ENCODE results near the gene TRIM56. TPM values are rescaled to one million over a fixed set of nuclear protein-coding genes. Genes with fewer than 3 reads are reported as not detected.
"Not testable (repeated sequence)": the region's sequence is repeated elsewhere in the genome, so short reads cannot be mapped to it uniquely, and the experiment has no call there.

Gene TRIM56
- total RNA-seq, 2 experiments from 2014 or later: 35.1 to 35.3 TPM

- no peak for DNase-seq
- H3K36me3 Mint-ChIP-seq: no peaks in the 10 kb centered on the region
- no peak overlapping the region for H3K27ac Mint-ChIP-seq
- peaks cover 59% of the 10 kb centered on the region for H3K27me3 Mint-ChIP-seq
- no peak overlapping the region for H3K4me3 Mint-ChIP-seq
- H3K4me1 Mint-ChIP-seq: peaks cover 35% of the 10 kb centered on the region
- no peaks in the 10 kb centered on the region for H3K9me3 Mint-ChIP-seq
These were observed 44.4 kb downstream of the TRIM56 start for GRCh38 chr7:101129603-101130117.

- not testable (repeated sequence) for DNase-seq, H3K27ac Mint-ChIP-seq, H3K4me3 Mint-ChIP-seq, H3K9me3 Mint-ChIP-seq, H3K36me3 Mint-ChIP-seq
- peaks cover 29% of the 10 kb centered on the region for H3K27me3 Mint-ChIP-seq
- peaks cover 35% of the 10 kb centered on the region for H3K4me1 Mint-ChIP-seq
These were observed 47.6 kb downstream of the TRIM56 start for GRCh38 chr7:101132626-101133600.

- H3K4me1 Mint-ChIP-seq: peaks cover 38% of the 10 kb centered on the region
- no peak overlapping the region for H3K27ac Mint-ChIP-seq
- DNase-seq: no peak
- H3K9me3 Mint-ChIP-seq: no peaks in the 10 kb centered on the region
- H3K27me3 Mint-ChIP-seq: peaks cover 20% of the 10 kb centered on the region
- H3K36me3 Mint-ChIP-seq: no peaks in the 10 kb centered on the region
- H3K4me3 Mint-ChIP-seq: no peak overlapping the region
These were observed 48.5 kb downstream of the TRIM56 start for GRCh38 chr7:101133621-101134398.

- Mint-ChIP-seq H3K27me3 (peaks cover 17% of the 10 kb centered on the region), H3K4me1 (peaks cover 40% of the 10 kb centered on the region), H3K36me3 (no peaks in the 10 kb centered on the region), H3K9me3 (no peaks in the 10 kb centered on the region), H3K4me3 (no peak overlapping the region), H3K27ac (no peak overlapping the region)
- no peak for DNase-seq
These were observed 49.2 kb downstream of the TRIM56 start for GRCh38 chr7:101134399-101134980.

- H3K36me3 Mint-ChIP-seq: no peaks in the 10 kb centered on the region
- no peaks in the 10 kb centered on the region for H3K9me3 Mint-ChIP-seq
- DNase-seq: no peak
- H3K4me3 Mint-ChIP-seq: no peak overlapping the region
- peak overlapping the region; percentile 87 for H3K27ac Mint-ChIP-seq
- peaks cover under 1% of the 10 kb centered on the region for H3K27me3 Mint-ChIP-seq
- H3K4me1 Mint-ChIP-seq: peaks cover 59% of the 10 kb centered on the region
These were observed 52.5 kb downstream of the TRIM56 start for GRCh38 chr7:101137651-101138212.

- peak overlapping the region; percentile 87 for H3K27ac Mint-ChIP-seq
These were observed 53.1 kb downstream of the TRIM56 start for GRCh38 chr7:101138213-101138870.

GRCh38 chr7:101140339-101140699 lies 55.0 kb downstream of the TRIM56 start:
- H3K36me3 Mint-ChIP-seq: no peaks in the 10 kb centered on the region
- H3K9me3 Mint-ChIP-seq: no peaks in the 10 kb centered on the region
- no peak overlapping the region for H3K4me3 Mint-ChIP-seq
- no peak overlapping the region for H3K27ac Mint-ChIP-seq
- peaks cover 49% of the 10 kb centered on the region for H3K4me1 Mint-ChIP-seq
- H3K27me3 Mint-ChIP-seq: peaks cover 20% of the 10 kb centered on the region
- DNase-seq: no peak

More at GRCh38 chr7:101138213-101138870, 53.1 kb downstream of the TRIM56 start:
- H3K36me3 Mint-ChIP-seq: no peaks in the 10 kb centered on the region
- H3K9me3 Mint-ChIP-seq: no peaks in the 10 kb centered on the region
- H3K4me1 Mint-ChIP-seq: peaks cover 59% of the 10 kb centered on the region
- H3K27me3 Mint-ChIP-seq: peaks cover 4% of the 10 kb centered on the region
- DNase-seq: peak; percentile 83
- peak overlapping the region; percentile 43 for H3K4me3 Mint-ChIP-seq

- no peaks in the 10 kb centered on the region for H3K9me3 Mint-ChIP-seq
- H3K27me3 Mint-ChIP-seq: peaks cover 26% of the 10 kb centered on the region
- DNase-seq: no peak
- no peak overlapping the region for H3K27ac Mint-ChIP-seq
- peaks cover 46% of the 10 kb centered on the region for H3K4me1 Mint-ChIP-seq
- H3K36me3 Mint-ChIP-seq: no peaks in the 10 kb centered on the region
- no peak overlapping the region for H3K4me3 Mint-ChIP-seq
These were observed 55.6 kb downstream of the TRIM56 start for GRCh38 chr7:101140746-101141382.

Other genes with a start within 250 kb of the TRIM56 start
- 10 to 100 TPM; 13.4 to 14.6 TPM for gene SLC12A9, start 232.8 kb upstream of the TRIM56 start, total RNA-seq
- gene TRIP6, start 218.1 kb upstream of the TRIM56 start, total RNA-seq: 10 to 100 TPM; 44.2 to 45.1 TPM
- gene SRRT, start 210.4 kb upstream of the TRIM56 start, total RNA-seq: 100 to 1,000 TPM; 296 to 297 TPM
- gene UFSP1, start 195.8 kb upstream of the TRIM56 start, total RNA-seq: 1 to 10 TPM; 1.7 to 2.3 TPM
- gene ACHE, start 189.6 kb upstream of the TRIM56 start, total RNA-seq: under 1 TPM in 1 of 2 experiments, not detected in 1; 0.14 TPM
- not detected for gene MUC3A, start 135.9 kb upstream of the TRIM56 start, total RNA-seq
- gene MUC12, start 115.9 kb upstream of the TRIM56 start, total RNA-seq: under 1 TPM in 1 of 2 experiments, not detected in 1; 0.66 TPM
- not detected for gene MUC17, start 65.4 kb upstream of the TRIM56 start, total RNA-seq
- under 1 TPM; 0.06 to 0.27 TPM for gene SERPINE1, start 41.6 kb downstream of the TRIM56 start, total RNA-seq
- 10 to 100 TPM; 30.1 to 38.4 TPM for gene AP1S1, start 69.0 kb downstream of the TRIM56 start, total RNA-seq
- gene VGF, start 80.1 kb downstream of the TRIM56 start, total RNA-seq: not detected
- not detected for gene NAT16, start 94.8 kb downstream of the TRIM56 start, total RNA-seq
- gene MOGAT3, start 115.6 kb downstream of the TRIM56 start, total RNA-seq: not detected
- 10 to 100 TPM; 19.5 to 22.7 TPM for gene PLOD3, start 132.1 kb downstream of the TRIM56 start, total RNA-seq
- 10 to 100 TPM; 37.3 to 38.5 TPM for gene ZNHIT1, start 132.7 kb downstream of the TRIM56 start, total RNA-seq
- gene CLDN15, start 152.3 kb downstream of the TRIM56 start, total RNA-seq: 10 to 100 TPM; 12.8 to 13.3 TPM
- 100 to 1,000 TPM; 106 to 109 TPM for gene FIS1, start 159.6 kb downstream of the TRIM56 start, total RNA-seq
- gene IFT22, start 236.3 kb downstream of the TRIM56 start, total RNA-seq: 1 to 10 TPM; 6.5 to 7.0 TPM